Astrocyte (in vitro differentiated cells and primary cell): Measurements from ENCODE around the gene PBX2. TPM values are rescaled to one million over a fixed set of nuclear protein-coding genes. Genes with fewer than 3 reads are reported as not detected.
A peak's percentile ranks its signal among the peaks of the same experiment; 100 is the strongest.

Experiments
- DNase-seq: peaks from one replicate; pipeline ENCODE4 v3.0.0-alpha.2; 2010; ENCODE audit warnings: low read depth
- FAIRE-seq: peaks from 2 replicates; lab custom pipeline; 2011; peaks lifted over from hg19 to GRCh38; lab: Jason Lieb, UNC
- H2AFZ ChIP-seq: 2 replicates; pipeline ENCODE4 v1.6.0; 2012; ENCODE audit warnings: low read depth, low read length, inconsistent platforms
- H3K27ac ChIP-seq: 2 replicates; pipeline ENCODE4 v1.5.1; 2011; ENCODE audit warnings: low read depth, low read length, inconsistent platforms
- H3K27me3 ChIP-seq: 2 replicates; pipeline ENCODE4 v1.6.0; 2011; ENCODE audit warnings: low read length, inconsistent platforms; ENCODE audit not compliant: insufficient read depth
- H3K36me3 ChIP-seq: 2 replicates; pipeline ENCODE4 v1.5.1; 2011; ENCODE audit warnings: low read length, inconsistent platforms; ENCODE audit not compliant: insufficient read depth
- H3K4me1 ChIP-seq: 2 replicates; pipeline ENCODE4 v1.5.1; 2011; ENCODE audit warnings: low read length, inconsistent platforms; ENCODE audit not compliant: insufficient read depth
- H3K4me2 ChIP-seq: 2 replicates; pipeline ENCODE4 v1.6.0; 2012; ENCODE audit warnings: low read length, inconsistent platforms
- H3K4me3 ChIP-seq: 2 replicates; pipeline ENCODE4 v1.5.1; 2011; ENCODE audit warnings: low read depth, mild to moderate bottlenecking, low read length, inconsistent platforms; ENCODE audit not compliant: insufficient read depth
- H3K79me2 ChIP-seq: 2 replicates; pipeline ENCODE4 v1.6.0; 2012; ENCODE audit warnings: mild to moderate bottlenecking, low read length, inconsistent platforms; ENCODE audit not compliant: insufficient read depth
- H3K9ac ChIP-seq: 2 replicates; pipeline ENCODE4 v1.6.0; 2012; ENCODE audit warnings: mild to moderate bottlenecking, low read length, inconsistent platforms
- H3K9me3 ChIP-seq: 2 replicates; pipeline ENCODE4 v1.5.1; 2012; ENCODE audit warnings: low read depth, mild to moderate bottlenecking, low read length, inconsistent platforms; ENCODE audit not compliant: insufficient read depth
- H4K20me1 ChIP-seq: 2 replicates; pipeline ENCODE4 v1.6.0; 2012; ENCODE audit warnings: low read length, inconsistent platforms; ENCODE audit not compliant: insufficient read depth
- H3K27ac Mint-ChIP-seq: one replicate; pipeline ENCODE4 v1.8.0; 2021; ENCODE audit warnings: mild to moderate bottlenecking, mixed read lengths; ENCODE audit not compliant: unreplicated experiment
- H3K27me3 Mint-ChIP-seq: one replicate; pipeline ENCODE4 v1.8.0; 2021; ENCODE audit warnings: low read depth, mixed read lengths; ENCODE audit not compliant: unreplicated experiment
- H3K36me3 Mint-ChIP-seq: one replicate; pipeline ENCODE4 v1.8.0; 2021; ENCODE audit warnings: low read depth, mixed read lengths; ENCODE audit not compliant: unreplicated experiment
- H3K4me1 Mint-ChIP-seq: one replicate; pipeline ENCODE4 v1.8.0; 2021; ENCODE audit warnings: low read depth, mixed read lengths; ENCODE audit not compliant: unreplicated experiment
- H3K4me3 Mint-ChIP-seq: one replicate; pipeline ENCODE4 v1.8.0; 2021; ENCODE audit warnings: mild to moderate bottlenecking, moderate library complexity, mixed read lengths; ENCODE audit not compliant: unreplicated experiment
- H3K9me3 Mint-ChIP-seq: one replicate; pipeline ENCODE4 v1.8.0; 2021; ENCODE audit warnings: mild to moderate bottlenecking, mixed read lengths; ENCODE audit not compliant: unreplicated experiment
- EZH2 ChIP-seq: IDR thresholded peaks from 2 replicates; pipeline ENCODE4 v1.6.1; 2012; ENCODE audit warnings: mild to moderate bottlenecking, low read length, inconsistent platforms; ENCODE audit not compliant: insufficient read depth
- total RNA-seq: library from RNA; stranded (reverse); gene quantifications from 2 replicates; pipeline ENCODE4 v1.2.1, GENCODE V29; 2021
- TF ChIP-seq, protein P1 (sequence below): IDR thresholded peaks from 2 replicates; pipeline ENCODE4 v1.5.1; 2011; ENCODE audit warnings: low read depth, mild to moderate bottlenecking, inconsistent platforms, low read length, moderate library complexity; ENCODE audit not compliant: insufficient read depth

The PBX2 gene
- total RNA-seq, 1 donor from 2014 or later, result 80.7 TPM

DNA sequence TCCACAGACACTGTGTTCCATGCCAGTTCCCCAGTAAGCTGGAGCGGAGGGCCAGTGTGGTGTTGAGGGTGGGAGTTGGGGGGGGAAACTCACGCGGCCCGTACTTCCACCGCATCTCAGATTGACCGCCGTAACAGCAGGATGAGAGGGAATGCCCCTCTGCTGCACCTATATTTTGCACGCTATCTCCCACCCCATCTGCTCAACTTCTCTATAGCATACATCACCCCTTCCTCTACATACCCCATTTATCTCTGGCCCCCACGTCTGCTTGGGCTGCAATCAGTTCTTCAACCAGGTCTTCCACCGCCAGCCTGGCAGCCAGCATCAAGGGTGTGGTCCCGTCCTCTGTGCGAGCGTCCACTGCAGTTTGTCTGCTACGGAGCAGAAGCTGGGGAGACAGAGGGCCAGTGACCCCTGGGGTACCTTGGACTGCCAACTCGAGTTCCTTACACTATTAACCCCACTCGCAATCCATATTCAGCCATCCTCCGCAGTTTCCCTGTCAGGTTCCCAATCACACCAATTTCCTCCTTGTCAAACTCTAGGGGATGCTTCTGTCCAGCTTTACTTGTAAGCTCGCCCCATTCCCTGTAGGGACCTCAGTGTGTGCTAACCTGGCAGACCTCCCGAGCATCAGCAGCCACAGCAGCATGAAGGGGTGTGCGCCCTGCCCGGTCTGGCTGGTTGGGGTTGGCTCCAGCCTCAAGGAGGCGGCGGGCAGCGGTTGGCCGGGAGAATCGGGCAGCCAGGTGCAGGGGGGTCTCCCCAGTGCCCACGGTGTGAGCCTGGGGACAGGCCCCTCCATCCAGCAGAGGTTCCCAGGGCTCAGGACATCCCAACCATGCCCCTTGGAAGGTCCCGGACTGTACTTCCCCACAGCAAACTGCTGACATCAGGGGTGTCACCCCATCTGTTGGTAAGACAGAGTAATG is 6.9 kb upstream of the PBX2 start:
- FAIRE-seq (no peak), DNase-seq (peak; percentile 6)
- Histone ChIP-seq H3K4me2 (peak overlapping the region; percentile 94), H3K4me3 (peak overlapping the region; percentile 81), H3K4me1 (peaks cover 21% of the 10 kb centered on the region), H3K36me3 (no peaks in the 10 kb centered on the region), H3K9ac (peak overlapping the region; percentile 99), H2AFZ (peak overlapping the region; percentile 79), H3K9me3 (no peaks in the 10 kb centered on the region), H3K79me2 (peaks cover 2% of the 10 kb centered on the region), H4K20me1 (no peaks in the 10 kb centered on the region), H3K27ac (peak overlapping the region; percentile 100), H3K27me3 (no peaks in the 10 kb centered on the region)
- Mint-ChIP-seq H3K4me3 (peak overlapping the region; percentile 93), H3K9me3 (no peaks in the 10 kb centered on the region), H3K4me1 (peaks cover 18% of the 10 kb centered on the region), H3K36me3 (no peaks in the 10 kb centered on the region), H3K27ac (peak overlapping the region; percentile 100), H3K27me3 (peaks cover 4% of the 10 kb centered on the region)
- TF ChIP-seq EZH2, result no peak
- TF ChIP-seq, protein P1, sequence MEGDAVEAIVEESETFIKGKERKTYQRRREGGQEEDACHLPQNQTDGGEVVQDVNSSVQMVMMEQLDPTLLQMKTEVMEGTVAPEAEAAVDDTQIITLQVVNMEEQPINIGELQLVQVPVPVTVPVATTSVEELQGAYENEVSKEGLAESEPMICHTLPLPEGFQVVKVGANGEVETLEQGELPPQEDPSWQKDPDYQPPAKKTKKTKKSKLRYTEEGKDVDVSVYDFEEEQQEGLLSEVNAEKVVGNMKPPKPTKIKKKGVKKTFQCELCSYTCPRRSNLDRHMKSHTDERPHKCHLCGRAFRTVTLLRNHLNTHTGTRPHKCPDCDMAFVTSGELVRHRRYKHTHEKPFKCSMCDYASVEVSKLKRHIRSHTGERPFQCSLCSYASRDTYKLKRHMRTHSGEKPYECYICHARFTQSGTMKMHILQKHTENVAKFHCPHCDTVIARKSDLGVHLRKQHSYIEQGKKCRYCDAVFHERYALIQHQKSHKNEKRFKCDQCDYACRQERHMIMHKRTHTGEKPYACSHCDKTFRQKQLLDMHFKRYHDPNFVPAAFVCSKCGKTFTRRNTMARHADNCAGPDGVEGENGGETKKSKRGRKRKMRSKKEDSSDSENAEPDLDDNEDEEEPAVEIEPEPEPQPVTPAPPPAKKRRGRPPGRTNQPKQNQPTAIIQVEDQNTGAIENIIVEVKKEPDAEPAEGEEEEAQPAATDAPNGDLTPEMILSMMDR, result no peak

DNA sequence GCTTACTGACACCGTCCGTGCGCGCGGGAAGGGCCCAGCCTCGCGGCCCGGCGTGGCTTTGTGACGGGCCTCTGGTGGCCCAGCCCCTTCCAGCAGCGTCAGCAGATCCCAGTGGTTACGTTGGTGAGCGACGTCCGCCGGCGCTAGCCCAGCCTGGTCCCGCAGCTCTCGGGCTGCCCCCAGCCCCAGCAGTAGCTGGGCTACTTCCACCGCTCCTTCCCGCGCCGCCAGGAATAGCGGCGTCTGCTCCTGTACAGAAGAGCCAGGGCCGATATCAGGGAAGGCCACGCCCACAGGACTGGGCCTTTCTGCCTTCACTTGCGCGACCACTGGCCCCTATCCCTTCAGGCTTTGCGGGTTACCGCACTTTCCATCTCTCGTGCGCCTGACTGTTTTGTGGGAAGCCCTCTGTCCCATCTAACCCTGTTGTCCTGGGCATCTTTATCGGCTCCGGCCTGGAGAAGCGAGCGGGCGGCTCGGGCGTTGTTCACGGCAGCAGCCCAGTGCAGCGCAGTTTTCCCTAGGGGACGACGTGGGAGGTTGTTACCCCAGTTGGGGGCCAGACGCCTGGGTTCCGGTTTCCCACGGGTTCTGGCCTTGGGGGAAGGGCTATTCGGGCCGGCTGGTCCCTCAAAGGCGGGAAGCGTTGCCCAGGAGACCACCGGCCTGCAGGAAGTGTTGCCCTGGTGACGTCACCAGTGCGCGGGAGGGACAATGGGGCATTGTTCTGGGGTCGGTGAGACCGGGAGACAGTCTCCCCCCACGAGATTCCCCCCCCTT is 6.1 kb upstream of the PBX2 start:
- peak overlapping the region; percentile 99 for H3K9ac ChIP-seq
- H2AFZ ChIP-seq, result peak overlapping the region; percentile 79
- peak overlapping the region; percentile 100 for H3K27ac ChIP-seq
- H3K4me3 ChIP-seq, result peak overlapping the region; percentile 81
- H3K4me2 ChIP-seq, result peak overlapping the region; percentile 94
- H3K27me3 ChIP-seq, result no peaks in the 10 kb centered on the region
- H3K36me3 Mint-ChIP-seq, result no peaks in the 10 kb centered on the region
- no peaks in the 10 kb centered on the region for H3K36me3 ChIP-seq
- no peak for TF ChIP-seq EZH2
- TF ChIP-seq, protein P1, result no peak
- peaks cover 9% of the 10 kb centered on the region for H3K79me2 ChIP-seq
- no peaks in the 10 kb centered on the region for H4K20me1 ChIP-seq
- H3K4me1 Mint-ChIP-seq, result peaks cover 21% of the 10 kb centered on the region
- no peaks in the 10 kb centered on the region for H3K9me3 Mint-ChIP-seq
- no peaks in the 10 kb centered on the region for H3K9me3 ChIP-seq
- FAIRE-seq (no peak), DNase-seq (peak; percentile 85)
- peak overlapping the region; percentile 93 for H3K4me3 Mint-ChIP-seq
- peaks cover 21% of the 10 kb centered on the region for H3K4me1 ChIP-seq
- H3K27me3 Mint-ChIP-seq, result peaks cover 4% of the 10 kb centered on the region
- H3K27ac Mint-ChIP-seq, result peak overlapping the region; percentile 100
